NCI-H2196 (cell line): ENCODE data around the gene SFRP2.

Experiments used
- DNase-seq: peaks from one replicate; lab custom pipeline; 2025; ENCODE audit not compliant: unreplicated experiment; lab: John Stamatoyannopoulos, UW

The SFRP2 gene

DNA sequence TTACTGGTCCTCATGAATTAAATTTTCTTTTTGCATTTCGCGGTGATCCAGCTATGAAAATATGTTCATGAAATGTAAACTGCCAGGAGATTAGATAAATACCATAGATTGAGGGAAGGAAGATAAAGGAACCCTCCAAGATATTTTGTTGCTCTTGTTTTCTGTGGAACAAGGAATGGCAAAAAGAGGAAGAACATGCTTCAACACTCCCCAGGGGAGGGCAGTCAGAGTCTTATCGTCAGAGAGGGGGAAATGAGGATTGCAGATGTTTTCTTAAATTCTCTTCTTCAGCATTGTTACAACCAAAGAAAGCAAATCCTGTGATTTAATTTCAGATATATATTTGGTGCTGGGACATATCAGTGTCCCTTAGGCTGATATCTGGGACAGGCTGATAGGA lies 9.5 kb upstream of the SFRP2 start:
- no peak for DNase-seq

- no peak for DNase-seq
Observed at GRCh38 chr4:153794006-153794405, 5.1 kb upstream of the SFRP2 start.

- no peak for DNase-seq
Observed at GRCh38 chr4:153792618-153793247, 3.9 kb upstream of the SFRP2 start.

DNA sequence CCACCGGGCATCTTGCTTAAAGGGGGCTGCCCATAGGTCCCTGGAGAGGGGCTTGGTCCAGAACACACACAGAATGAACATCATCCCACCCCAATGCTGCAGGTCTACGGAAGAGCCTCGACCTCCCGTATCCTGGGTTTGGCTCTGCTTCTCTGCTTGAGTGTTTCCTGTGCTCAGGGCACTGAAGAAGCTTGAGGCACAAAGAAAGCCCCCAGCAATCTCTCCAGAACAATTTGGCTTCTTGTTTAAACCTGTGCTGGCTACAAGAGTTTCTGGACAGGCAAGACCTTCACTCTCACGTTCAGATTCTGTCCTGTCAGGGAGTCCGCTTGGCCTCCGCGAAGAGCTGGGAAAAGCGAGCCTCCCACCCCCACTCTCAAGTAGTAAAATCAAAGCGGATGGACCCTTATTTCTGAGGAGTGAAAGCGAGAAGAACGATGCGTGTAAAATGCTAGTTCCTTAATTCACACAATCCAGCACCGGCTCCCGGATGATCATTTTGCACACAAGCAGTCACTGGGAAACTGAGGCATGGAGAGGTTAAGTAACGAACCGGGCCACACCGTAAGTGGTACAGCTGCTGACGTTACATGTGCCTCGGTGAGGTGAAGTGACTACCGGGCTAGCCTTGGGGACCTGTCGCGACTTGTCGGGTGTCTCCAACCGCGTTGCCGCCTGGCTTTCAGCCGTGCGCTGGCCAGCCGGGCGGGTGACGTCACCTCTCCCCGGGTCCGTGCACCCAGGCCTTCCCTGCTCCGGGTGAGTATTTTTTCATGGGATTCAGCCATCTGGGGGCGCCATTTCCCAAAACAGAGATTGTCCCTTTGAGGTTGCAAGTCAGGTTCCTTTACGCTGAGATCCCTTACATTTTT lies 3.1 kb upstream of the SFRP2 start:
- no peak for DNase-seq

- DNase-seq = no peak
Observed at GRCh38 chr4:153790962-153791551, 2.2 kb upstream of the SFRP2 start.

DNA sequence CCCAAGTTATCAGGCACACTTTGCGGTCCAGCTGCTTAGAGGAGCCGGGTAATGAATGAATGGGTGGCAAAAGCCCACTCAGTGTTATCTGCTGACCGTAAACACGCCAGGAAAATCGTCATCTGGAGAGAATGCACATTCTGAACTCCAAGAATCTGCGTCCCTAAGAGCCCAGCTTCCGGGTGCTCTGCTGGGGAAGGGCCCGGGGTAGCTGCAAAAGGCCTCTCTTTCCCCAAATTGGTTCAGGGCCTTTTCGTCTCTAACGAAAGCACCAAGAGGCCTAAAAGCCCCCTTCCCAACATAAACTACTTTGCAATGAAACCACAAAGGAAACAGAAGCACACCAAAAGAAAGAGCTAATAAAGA lies 1.6 kb upstream of the SFRP2 start:
- DNase-seq = no peak

DNA sequence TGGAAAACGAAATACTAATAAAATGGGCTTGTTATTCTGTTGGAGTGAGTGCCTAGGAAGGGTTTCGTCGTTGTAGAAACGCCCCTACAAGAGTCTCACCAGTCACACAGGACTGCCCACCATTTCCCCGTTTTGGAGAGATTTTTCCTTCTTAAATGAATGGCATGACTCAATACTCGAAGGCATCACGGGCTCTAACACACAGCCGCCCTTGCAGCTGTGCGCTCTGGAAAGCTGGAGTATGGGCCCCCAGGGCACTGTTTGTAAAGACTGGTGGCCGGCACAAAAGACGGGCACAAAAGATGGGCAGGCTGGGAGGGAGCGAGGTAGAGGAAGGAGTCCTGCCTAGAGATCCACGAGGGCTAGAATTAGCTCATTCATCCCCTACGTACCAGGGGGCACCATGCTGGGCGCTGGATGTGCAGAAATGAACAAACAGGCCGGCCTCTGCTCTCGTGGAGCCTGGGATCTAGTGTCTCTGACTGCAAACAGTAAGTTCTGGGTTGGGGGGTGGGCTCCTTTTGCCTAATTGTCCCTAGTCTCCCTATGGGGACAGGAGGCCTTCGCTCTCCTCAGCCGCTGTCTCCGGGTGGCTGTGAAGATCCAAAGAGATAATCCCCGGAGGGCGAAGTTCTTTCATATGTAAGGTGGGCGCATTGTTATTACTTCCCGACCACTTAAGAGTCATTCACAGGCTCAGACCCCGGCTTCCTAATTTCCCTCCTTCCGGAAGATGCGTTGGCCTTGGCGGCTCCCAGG lies 1.0 kb upstream of the SFRP2 start:
- no peak for DNase-seq

DNA sequence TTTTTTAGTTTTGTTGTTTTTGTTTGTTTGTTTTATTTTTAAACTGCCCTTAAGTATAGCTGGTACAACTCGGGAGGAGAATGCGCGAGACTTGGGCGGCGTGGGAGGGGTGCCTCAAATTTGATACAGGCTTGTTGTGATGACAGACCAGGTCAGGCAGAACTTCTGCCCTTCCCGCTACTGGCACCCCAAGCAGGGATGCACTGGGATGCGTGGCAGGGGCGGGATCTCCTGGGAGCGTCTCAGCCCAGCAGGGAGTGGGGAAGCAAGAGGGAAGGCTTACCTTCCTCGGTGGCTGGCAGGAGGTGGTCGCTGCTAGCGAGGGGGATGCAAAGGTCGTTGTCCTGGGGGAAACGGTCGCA lies 851 bp downstream of the SFRP2 start:
- DNase-seq = no peak

DNA sequence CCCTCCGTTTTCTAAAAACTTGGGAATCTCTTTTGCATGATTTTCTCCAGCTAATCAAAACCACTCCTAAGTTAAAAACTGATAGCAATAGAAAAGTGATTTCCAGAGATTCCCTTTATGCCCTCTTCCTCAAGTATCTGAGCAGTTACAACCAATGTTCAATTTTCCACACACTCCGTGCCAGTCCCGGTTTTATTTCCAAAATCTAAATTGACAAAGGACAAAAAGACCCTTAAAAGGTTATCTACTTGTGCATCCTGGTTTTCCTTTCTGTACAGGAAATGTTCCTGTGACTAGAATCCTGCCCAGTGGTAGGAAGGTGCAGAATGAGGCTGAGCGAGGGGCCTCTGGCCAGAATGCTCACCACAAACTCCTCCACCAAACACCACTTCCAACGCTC lies 1.3 kb downstream of the SFRP2 start:
- no peak for DNase-seq

- no peak for DNase-seq
Observed at GRCh38 chr4:153787061-153787560, 1.8 kb downstream of the SFRP2 start.

GRCh38 chr4:153785910-153786721 lies 2.8 kb downstream of the SFRP2 start:
- no peak for DNase-seq

DNA sequence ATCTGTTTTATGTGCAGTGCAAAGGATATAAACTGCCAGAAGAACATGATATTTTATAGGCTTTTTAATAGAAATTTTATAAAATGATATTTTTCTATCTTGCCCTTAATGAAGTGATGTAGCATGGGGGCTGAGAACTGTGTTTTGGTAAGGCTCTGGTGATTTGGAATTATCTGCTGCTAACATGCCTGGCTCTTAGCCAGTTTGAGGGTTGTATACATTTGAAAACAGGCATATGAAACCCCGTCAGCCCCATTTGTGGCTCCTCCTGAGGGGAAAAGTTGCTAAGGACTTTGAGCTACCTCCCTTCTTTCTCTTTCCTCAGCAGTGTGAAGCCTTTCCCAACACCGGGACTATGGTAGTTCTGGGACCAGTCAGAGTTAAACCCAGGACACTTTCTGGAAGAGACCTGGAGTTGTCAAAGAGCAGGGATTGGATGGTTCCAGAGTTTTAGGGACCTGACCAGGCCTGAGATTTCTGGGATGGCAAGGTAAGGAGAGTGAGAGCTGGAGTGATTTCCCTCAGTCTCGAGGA lies 4.7 kb downstream of the SFRP2 start:
- DNase-seq = no peak

GRCh38 chr4:153782581-153782980 lies 6.3 kb downstream of the SFRP2 start:
- no peak for DNase-seq

- no peak for DNase-seq
Observed at GRCh38 chr4:153781717-153782416, 7.0 kb downstream of the SFRP2 start.

DNA sequence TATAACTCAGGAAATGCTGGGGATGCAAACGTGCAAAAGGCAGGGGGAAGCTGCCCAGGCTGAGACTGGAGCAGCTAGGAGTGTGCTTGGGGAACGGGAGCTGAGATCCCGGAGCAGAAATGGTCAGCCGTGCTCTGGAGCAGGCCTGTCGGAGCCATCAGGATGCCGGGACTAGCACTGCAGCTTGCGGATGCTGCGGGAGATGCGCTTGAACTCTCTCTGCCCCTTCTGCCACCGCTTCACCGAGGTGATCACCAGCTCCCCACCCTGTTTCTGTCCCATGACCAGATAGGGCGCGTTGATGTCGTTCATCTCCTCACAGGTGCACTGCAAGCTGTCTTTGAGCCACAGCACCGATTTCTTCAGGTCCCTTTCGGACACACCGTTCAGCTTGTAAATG lies 7.6 kb downstream of the SFRP2 start:
- no peak for DNase-seq

- no peak for DNase-seq
Observed at GRCh38 chr4:153780876-153781275, 8.0 kb downstream of the SFRP2 start.

GRCh38 chr4:153780221-153780620 lies 8.7 kb downstream of the SFRP2 start:
- no peak for DNase-seq

- no peak for DNase-seq
Observed at GRCh38 chr4:153778383-153778782, 10.5 kb downstream of the SFRP2 start.

GRCh38 chr4:153777421-153777820 lies 11.5 kb downstream of the SFRP2 start:
- no peak for DNase-seq

DNA sequence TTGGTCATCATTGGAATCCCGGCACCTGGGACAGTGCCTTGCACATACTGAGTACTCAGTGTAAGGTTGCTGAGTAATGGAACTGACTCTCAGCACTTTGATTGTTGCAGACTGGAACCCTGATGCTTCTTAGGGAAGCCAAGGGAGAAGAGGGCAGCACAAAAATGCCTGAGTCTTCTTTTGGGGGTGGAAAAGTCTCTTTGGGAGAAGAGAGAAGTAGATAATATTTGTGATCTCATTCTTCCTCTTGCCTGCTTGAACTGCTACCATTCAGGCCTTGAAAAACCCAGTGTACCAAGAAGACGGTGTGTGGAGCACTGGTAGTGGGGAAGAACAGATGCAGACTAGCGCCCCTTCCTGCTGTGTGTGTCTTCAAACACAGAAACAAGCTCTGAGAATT lies 12.3 kb downstream of the SFRP2 start:
- no peak for DNase-seq
